Measurements from ENCODE around the gene PTER.

GRCh38 chr10:16459423-16459939 is 22.7 kb downstream of the PTER start:
- TF ChIP-seq CTCF (IDR thresholded peaks at IDR 0.05): no peak
- TF ChIP-seq EP300 (IDR thresholded peaks at IDR 0.05): no peak

All from upper lobe of left lung (tissue), 4 donors.